MM.1S (cell line): ENCODE data around the gene DENND2A.

ENCODE experiments used
- DNase-seq: peaks from one replicate; pipeline ENCODE4 v3.0.0-alpha.2; 2015
- H2AFZ ChIP-seq: fragments of 300-600 bp; sonication (generic); 2 replicates; pipeline ENCODE4 v1.6.0; 2016; ENCODE audit warnings: antibody characterized with exemption, low read length
- H3F3A ChIP-seq: fragments of 300-600 bp; sonication (generic); 2 replicates; pipeline ENCODE4 v1.6.1; 2016; ENCODE audit warnings: mild to moderate bottlenecking, antibody characterized with exemption, low read length, moderate library complexity, mixed read lengths; ENCODE audit not compliant: insufficient read depth
- H3K27ac ChIP-seq: fragments of 300-600 bp; sonication (generic); 2 replicates; pipeline ENCODE4 v1.5.1; 2016; ENCODE audit warnings: mild to moderate bottlenecking, low read length
- H3K27me3 ChIP-seq: fragments of 300-600 bp; sonication (generic); replicated peaks from 2 replicates; pipeline ENCODE4 v1.6.0; 2016; ENCODE audit warnings: low read length; ENCODE audit not compliant: insufficient read depth
- H3K36me3 ChIP-seq: fragments of 300-600 bp; sonication (generic); replicated peaks from 2 replicates; pipeline ENCODE4 v1.6.1; 2016; ENCODE audit warnings: mild to moderate bottlenecking, low read length, mixed read lengths; ENCODE audit not compliant: insufficient read depth
- H3K4me1 ChIP-seq: fragments of 300-600 bp; sonication (generic); 2 replicates; pipeline ENCODE4 v1.6.1; 2016; ENCODE audit warnings: low read length, mixed read lengths
- H3K4me2 ChIP-seq: fragments of 300-600 bp; sonication (generic); 2 replicates; pipeline ENCODE4 v1.6.0; 2016; ENCODE audit warnings: low read depth, low read length
- H3K4me3 ChIP-seq: fragments of 300-600 bp; sonication (generic); 2 replicates; pipeline ENCODE4 v1.5.1; 2016; ENCODE audit warnings: low read length, mixed read lengths
- H3K79me2 ChIP-seq: fragments of 300-600 bp; sonication (generic); 2 replicates; pipeline ENCODE4 v1.6.1; 2016; ENCODE audit warnings: mixed run types, low read length, mixed read lengths
- H3K9ac ChIP-seq: fragments of 300-600 bp; sonication (generic); 2 replicates; pipeline ENCODE4 v1.6.1; 2016; ENCODE audit warnings: low read length, mixed read lengths
- H3K9me2 ChIP-seq: fragments of 300-600 bp; sonication (generic); replicated peaks from 2 replicates; pipeline ENCODE4 v1.6.1; 2016; ENCODE audit warnings: mild to moderate bottlenecking, low read length, mixed read lengths; ENCODE audit not compliant: insufficient read depth
- H3K9me3 ChIP-seq: fragments of 300-600 bp; sonication (generic); replicated peaks from 2 replicates; pipeline ENCODE4 v1.6.1; 2016; ENCODE audit warnings: mild to moderate bottlenecking, low read length, mixed read lengths; ENCODE audit not compliant: insufficient read depth
- H4K20me1 ChIP-seq: fragments of 300-600 bp; sonication (generic); 2 replicates; pipeline ENCODE4 v1.6.1; 2016; ENCODE audit warnings: mild to moderate bottlenecking, low read length, moderate library complexity, mixed read lengths; ENCODE audit not compliant: insufficient read depth
- CTCF ChIP-seq: fragments of 300-600 bp; sonication (generic); IDR thresholded peaks from 2 replicates; pipeline ENCODE4 v1.5.1; 2016; ENCODE audit warnings: antibody characterized with exemption, low read length, mixed read lengths
- EZH2 ChIP-seq: fragments of 300-600 bp; sonication (generic); optimal IDR thresholded peaks from 2 replicates; pipeline ENCODE3; 2017; ENCODE audit warnings: low read depth, mild to moderate bottlenecking, antibody characterized with exemption, low read length, mixed read lengths
- EZH2phosphoT487 ChIP-seq: fragments of 300-600 bp; sonication (generic); IDR thresholded peaks from 2 replicates; pipeline ENCODE4 v1.6.1; 2018; ENCODE audit warnings: antibody characterized with exemption, low read length

Gene DENND2A

GRCh38 chr7:140479062-140479738 lies 161.4 kb downstream of the DENND2A start, which contains the start of gene MKRN1:
Gene MKRN1 (minus strand): TSS chr7:140479505. CDS start chr7:140479344, 161 bp downstream.
- Histone ChIP-seq H3K9me2 (no peaks in the 10 kb centered on the region), H3F3A (peaks cover 29% of the 10 kb centered on the region), H3K9me3 (no peaks in the 10 kb centered on the region), H3K4me1 (peaks cover 11% of the 10 kb centered on the region; the same call in 1 of the 2 replicates), H4K20me1 (peaks cover 25% of the 10 kb centered on the region), H3K27ac (peak within 1 kb of the TSS; percentile 69; the same call in 1 of the 2 replicates), H3K27me3 (peaks cover 13% of the 10 kb centered on the region), H3K4me2 (peak within 1 kb of the TSS; percentile 94), H3K79me2 (peaks cover 39% of the 10 kb centered on the region), H3K9ac (peak within 1 kb of the TSS; percentile 69), H3K4me3 (peak within 1 kb of the TSS; percentile 90), H2AFZ (peak within 1 kb of the TSS; percentile 92), H3K36me3 (no peaks in the 10 kb centered on the region)
- peak; percentile 99 for DNase-seq
- no peak for TF ChIP-seq CTCF
- TF ChIP-seq EZH2phosphoT487, result no peak
- no peak for TF ChIP-seq EZH2

- Histone ChIP-seq H3K9ac (peak overlapping the region; percentile 69; the same call in 1 of the 2 replicates), H3K36me3 (no peaks in the 10 kb centered on the region), H3K4me1 (peaks cover 11% of the 10 kb centered on the region; the same call in 1 of the 2 replicates), H4K20me1 (peaks cover 27% of the 10 kb centered on the region), H3K27me3 (peaks cover 13% of the 10 kb centered on the region), H3K9me3 (no peaks in the 10 kb centered on the region), H3K4me3 (peak overlapping the region; percentile 90), H2AFZ (peak overlapping the region; percentile 74), H3F3A (peaks cover 29% of the 10 kb centered on the region), H3K9me2 (no peaks in the 10 kb centered on the region), H3K4me2 (peak overlapping the region; percentile 94), H3K79me2 (peaks cover 47% of the 10 kb centered on the region), H3K27ac (peak overlapping the region; percentile 69; the same call in 1 of the 2 replicates)
- TF ChIP-seq EZH2 (no peak), EZH2phosphoT487 (no peak), CTCF (no peak)
- DNase-seq, result peak; percentile 53
Observed at GRCh38 chr7:140478246-140479061, 162.2 kb downstream of the DENND2A start.

- Histone ChIP-seq H3F3A (peaks cover 29% of the 10 kb centered on the region), H3K9me2 (no peaks in the 10 kb centered on the region), H3K27ac (no peak overlapping the region), H2AFZ (no peak overlapping the region), H3K9me3 (no peaks in the 10 kb centered on the region), H3K4me1 (peaks cover 11% of the 10 kb centered on the region; the same call in 1 of the 2 replicates), H3K4me3 (no peak overlapping the region), H3K9ac (no peak overlapping the region), H3K79me2 (peaks cover 59% of the 10 kb centered on the region), H3K4me2 (peak overlapping the region; percentile 94), H4K20me1 (peaks cover 32% of the 10 kb centered on the region), H3K27me3 (peaks cover 13% of the 10 kb centered on the region), H3K36me3 (no peaks in the 10 kb centered on the region)
- no peak for TF ChIP-seq CTCF
- TF ChIP-seq EZH2, result no peak
- no peak for TF ChIP-seq EZH2phosphoT487
- DNase-seq, result no peak
Observed at GRCh38 chr7:140476698-140477261, 163.8 kb downstream of the DENND2A start.
